Sigmoid colon (tissue), 4 donors: ENCODE data around the gene ZNF665.

ENCODE experiments used
- CTCF ChIP-seq, 4 experiments: fragments of 450-650 bp in 3 of 4; fragments of 200-600 bp in 1 of 4; IDR thresholded peaks; one replicate each; pipeline ENCODE4 v1.5.1; 2016 to 2019; ENCODE audit warnings: antibody characterized with exemption in 4 of 4, mild to moderate bottlenecking in 3 of 4, moderate library complexity in 2 of 4
- EP300 ChIP-seq, 4 donors: sonication (generic); formaldehyde crosslinking; IDR thresholded peaks; one replicate each; pipeline ENCODE4 v1.6.1; 2017; ENCODE audit warnings: antibody characterized with exemption in 4 of 4
- POLR2A ChIP-seq, 2 donors: fragments of 450-650 bp; IDR thresholded peaks; one replicate each; pipeline ENCODE4 v1.6.1; 2016; ENCODE audit warnings: antibody characterized with exemption in 2 of 2, mild to moderate bottlenecking in 2 of 2, moderate library complexity in 2 of 2
- POLR2AphosphoS5 ChIP-seq, 4 donors: sonication (generic); formaldehyde crosslinking; IDR thresholded peaks; one replicate each; pipeline ENCODE4 v1.6.1; 2017; ENCODE audit warnings: antibody characterized with exemption in 4 of 4

GRCh38 chr19:53177986-53178385, 15.2 kb downstream of the ZNF665 start:
- TF ChIP-seq EP300 (IDR thresholded peaks at IDR 0.05) (no peak), CTCF (IDR thresholded peaks at IDR 0.05) (no peak), POLR2A (IDR thresholded peaks at IDR 0.05) (no peak), POLR2AphosphoS5 (IDR thresholded peaks at IDR 0.05) (no peak)
